AG09319 (cell line): ENCODE results near the gene ZNF615.

Source experiments
- DNase-seq: peaks from one replicate; pipeline ENCODE4 v3.0.0-alpha.2; 2010; ENCODE audit warnings: low read depth; ENCODE audit errors: extremely low read depth
- TF ChIP-seq, protein P1 (sequence below): IDR thresholded peaks from 2 replicates; pipeline ENCODE4 v1.5.1; 2011; ENCODE audit warnings: low read depth, mild to moderate bottlenecking, inconsistent platforms, low read length, moderate library complexity

The ZNF615 gene

DNA sequence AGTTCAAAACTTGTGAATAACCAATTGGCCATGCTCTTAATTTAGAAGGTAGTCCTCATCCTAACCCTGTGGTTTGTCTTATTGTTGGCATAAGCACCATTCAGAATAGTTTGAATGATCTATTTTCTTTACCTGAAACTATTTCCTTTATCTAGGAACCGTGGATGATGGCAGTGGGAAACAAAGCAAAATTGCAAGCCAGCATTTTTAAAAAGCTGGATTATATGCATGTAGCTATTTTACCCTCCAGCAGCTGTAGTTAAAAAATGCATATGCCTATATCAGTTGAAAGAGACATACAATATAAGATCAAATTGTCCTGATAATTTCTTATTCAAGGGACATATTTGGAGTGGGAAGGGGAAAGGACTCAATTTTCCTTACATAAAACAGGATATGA is 61.4 kb downstream of the ZNF615 start:
- TF ChIP-seq, protein P1, sequence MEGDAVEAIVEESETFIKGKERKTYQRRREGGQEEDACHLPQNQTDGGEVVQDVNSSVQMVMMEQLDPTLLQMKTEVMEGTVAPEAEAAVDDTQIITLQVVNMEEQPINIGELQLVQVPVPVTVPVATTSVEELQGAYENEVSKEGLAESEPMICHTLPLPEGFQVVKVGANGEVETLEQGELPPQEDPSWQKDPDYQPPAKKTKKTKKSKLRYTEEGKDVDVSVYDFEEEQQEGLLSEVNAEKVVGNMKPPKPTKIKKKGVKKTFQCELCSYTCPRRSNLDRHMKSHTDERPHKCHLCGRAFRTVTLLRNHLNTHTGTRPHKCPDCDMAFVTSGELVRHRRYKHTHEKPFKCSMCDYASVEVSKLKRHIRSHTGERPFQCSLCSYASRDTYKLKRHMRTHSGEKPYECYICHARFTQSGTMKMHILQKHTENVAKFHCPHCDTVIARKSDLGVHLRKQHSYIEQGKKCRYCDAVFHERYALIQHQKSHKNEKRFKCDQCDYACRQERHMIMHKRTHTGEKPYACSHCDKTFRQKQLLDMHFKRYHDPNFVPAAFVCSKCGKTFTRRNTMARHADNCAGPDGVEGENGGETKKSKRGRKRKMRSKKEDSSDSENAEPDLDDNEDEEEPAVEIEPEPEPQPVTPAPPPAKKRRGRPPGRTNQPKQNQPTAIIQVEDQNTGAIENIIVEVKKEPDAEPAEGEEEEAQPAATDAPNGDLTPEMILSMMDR, result no peak

DNA sequence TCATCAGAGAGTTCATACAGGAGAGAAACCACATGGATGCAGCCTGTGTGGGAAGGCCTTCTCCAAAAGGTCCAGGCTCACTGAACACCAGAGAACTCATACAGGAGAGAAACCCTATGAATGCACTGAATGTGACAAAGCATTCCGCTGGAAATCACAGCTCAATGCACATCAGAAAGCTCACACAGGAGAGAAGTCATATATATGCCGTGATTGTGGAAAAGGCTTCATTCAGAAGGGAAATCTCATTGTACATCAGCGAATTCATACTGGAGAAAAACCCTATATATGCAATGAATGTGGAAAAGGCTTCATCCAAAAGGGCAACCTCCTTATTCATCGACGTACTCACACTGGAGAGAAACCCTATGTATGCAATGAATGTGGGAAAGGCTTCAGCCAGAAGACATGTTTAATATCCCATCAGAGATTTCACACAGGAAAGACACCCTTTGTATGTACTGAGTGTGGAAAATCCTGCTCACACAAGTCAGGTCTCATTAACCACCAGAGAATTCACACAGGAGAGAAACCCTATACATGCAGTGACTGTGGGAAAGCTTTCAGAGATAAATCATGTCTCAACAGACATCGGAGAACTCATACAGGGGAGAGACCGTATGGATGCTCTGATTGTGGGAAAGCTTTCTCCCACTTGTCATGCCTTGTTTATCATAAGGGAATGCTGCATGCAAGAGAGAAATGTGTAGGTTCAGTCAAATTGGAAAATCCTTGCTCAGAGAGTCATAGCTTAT is 63.0 kb downstream of the ZNF615 start:
- TF ChIP-seq, protein P1, result no peak

More for the DNA sequence above, 61.4 kb downstream of the ZNF615 start:
- no peak for DNase-seq

More for the DNA sequence above, 63.0 kb downstream of the ZNF615 start:
- DNase-seq, result no peak
